Neural progenitor cell (in vitro differentiated cells): Measurements from ENCODE around the gene FAM180B.

Experiments
- CTCF ChIP-seq: fragments of 200-600 bp; sonication (generic); IDR thresholded peaks from 2 replicates; pipeline ENCODE4 v1.5.1; 2017; ENCODE audit warnings: antibody characterized with exemption, mild to moderate bottlenecking
- EZH2phosphoT487 ChIP-seq: fragments of 200-600 bp; sonication (generic); IDR thresholded peaks from 2 replicates; pipeline ENCODE4 v1.6.1; 2017; ENCODE audit warnings: antibody characterized with exemption

GRCh38 chr11:47551086-47551485 is 35.4 kb upstream of the FAM180B start:
- peak; percentile 55 for TF ChIP-seq CTCF
- no peak for TF ChIP-seq EZH2phosphoT487
